ENCODE measurements around the gene ANGPTL3.

DNA sequence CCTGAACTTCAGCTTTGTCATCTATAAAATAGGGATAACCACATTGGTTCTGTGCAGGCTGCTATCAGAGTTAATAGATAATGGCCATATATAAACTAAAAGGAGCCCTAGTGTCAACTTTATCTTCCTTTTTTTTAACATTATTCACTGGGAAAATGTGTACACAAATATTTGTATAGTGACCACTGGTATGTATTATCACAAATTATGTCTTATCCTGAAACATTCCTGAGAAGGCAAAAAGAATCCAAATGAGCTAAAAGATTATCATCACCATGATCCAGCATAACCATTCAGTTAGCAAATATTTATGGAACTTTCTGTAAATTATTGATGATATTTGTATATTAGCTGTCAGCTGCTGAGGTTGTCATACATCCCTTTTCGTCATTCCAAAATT lies 16.6 kb downstream of the ANGPTL3 start:
- TF ChIP-seq POLR2AphosphoS5 (IDR thresholded peaks at IDR 0.05; ENCODE audit: low read depth, low read length) (no peak), TAF1 (IDR thresholded peaks at IDR 0.05; ENCODE audit: borderline replicate concordance, insufficient read depth, low read length) (no peak), SIN3A (IDR thresholded peaks at IDR 0.05; ENCODE audit: borderline replicate concordance, insufficient read depth, low read length) (no peak), FOXP2 (optimal IDR thresholded peaks at IDR 0.05; ENCODE audit: borderline replicate concordance, extremely low read depth, extremely low read length, insufficient read depth) (no peak)
- TF ChIP-seq, protein P1, sequence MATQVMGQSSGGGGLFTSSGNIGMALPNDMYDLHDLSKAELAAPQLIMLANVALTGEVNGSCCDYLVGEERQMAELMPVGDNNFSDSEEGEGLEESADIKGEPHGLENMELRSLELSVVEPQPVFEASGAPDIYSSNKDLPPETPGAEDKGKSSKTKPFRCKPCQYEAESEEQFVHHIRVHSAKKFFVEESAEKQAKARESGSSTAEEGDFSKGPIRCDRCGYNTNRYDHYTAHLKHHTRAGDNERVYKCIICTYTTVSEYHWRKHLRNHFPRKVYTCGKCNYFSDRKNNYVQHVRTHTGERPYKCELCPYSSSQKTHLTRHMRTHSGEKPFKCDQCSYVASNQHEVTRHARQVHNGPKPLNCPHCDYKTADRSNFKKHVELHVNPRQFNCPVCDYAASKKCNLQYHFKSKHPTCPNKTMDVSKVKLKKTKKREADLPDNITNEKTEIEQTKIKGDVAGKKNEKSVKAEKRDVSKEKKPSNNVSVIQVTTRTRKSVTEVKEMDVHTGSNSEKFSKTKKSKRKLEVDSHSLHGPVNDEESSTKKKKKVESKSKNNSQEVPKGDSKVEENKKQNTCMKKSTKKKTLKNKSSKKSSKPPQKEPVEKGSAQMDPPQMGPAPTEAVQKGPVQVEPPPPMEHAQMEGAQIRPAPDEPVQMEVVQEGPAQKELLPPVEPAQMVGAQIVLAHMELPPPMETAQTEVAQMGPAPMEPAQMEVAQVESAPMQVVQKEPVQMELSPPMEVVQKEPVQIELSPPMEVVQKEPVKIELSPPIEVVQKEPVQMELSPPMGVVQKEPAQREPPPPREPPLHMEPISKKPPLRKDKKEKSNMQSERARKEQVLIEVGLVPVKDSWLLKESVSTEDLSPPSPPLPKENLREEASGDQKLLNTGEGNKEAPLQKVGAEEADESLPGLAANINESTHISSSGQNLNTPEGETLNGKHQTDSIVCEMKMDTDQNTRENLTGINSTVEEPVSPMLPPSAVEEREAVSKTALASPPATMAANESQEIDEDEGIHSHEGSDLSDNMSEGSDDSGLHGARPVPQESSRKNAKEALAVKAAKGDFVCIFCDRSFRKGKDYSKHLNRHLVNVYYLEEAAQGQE (IDR thresholded peaks at IDR 0.05; ENCODE audit: insufficient read depth in 1 of 2, low read depth in 2 of 2, low read length in 2 of 2) = no peak
